ENCODE results near the gene ZSWIM6. TPM values are rescaled to one million over a fixed set of nuclear protein-coding genes. Genes with fewer than 3 reads are reported as not detected.

Gene ZSWIM6
- total RNA-seq, 1 donor from 2014 or later = 20.3 TPM

GRCh38 chr5:61549530-61549929 lies 217.5 kb downstream of the ZSWIM6 start:
- no peak for TF ChIP-seq CTCF (IDR thresholded peaks at IDR 0.05)
- Mint-ChIP-seq H3K9me3 (ENCODE audit: low read depth) (peaks cover 2% of the 10 kb centered on the region), H3K27ac (ENCODE audit: unreplicated experiment) (no peak overlapping the region), H3K27me3 (ENCODE audit: low read depth) (no peaks in the 10 kb centered on the region), H3K4me1 (ENCODE audit: low read depth) (peaks cover 3% of the 10 kb centered on the region), H3K36me3 (ENCODE audit: low read depth) (peaks cover 21% of the 10 kb centered on the region), H3K4me3 (ENCODE audit: unreplicated experiment) (no peak overlapping the region)
- no peak for DNase-seq (ENCODE audit: low spot score)

- peaks cover 3% of the 10 kb centered on the region for H3K4me1 Mint-ChIP-seq (ENCODE audit: low read depth)
- H3K27ac Mint-ChIP-seq (ENCODE audit: unreplicated experiment) = no peak overlapping the region
- no peak for DNase-seq (ENCODE audit: low spot score)
- no peaks in the 10 kb centered on the region for H3K27me3 Mint-ChIP-seq (ENCODE audit: low read depth)
- no peak overlapping the region for H3K4me3 Mint-ChIP-seq (ENCODE audit: unreplicated experiment)
- H3K9me3 Mint-ChIP-seq (ENCODE audit: low read depth) = peaks cover 9% of the 10 kb centered on the region
- TF ChIP-seq CTCF (IDR thresholded peaks at IDR 0.05) = no peak
- peaks cover 17% of the 10 kb centered on the region for H3K36me3 Mint-ChIP-seq (ENCODE audit: low read depth)
These were observed 219.7 kb downstream of the ZSWIM6 start for GRCh38 chr5:61551637-61552313.

DNA sequence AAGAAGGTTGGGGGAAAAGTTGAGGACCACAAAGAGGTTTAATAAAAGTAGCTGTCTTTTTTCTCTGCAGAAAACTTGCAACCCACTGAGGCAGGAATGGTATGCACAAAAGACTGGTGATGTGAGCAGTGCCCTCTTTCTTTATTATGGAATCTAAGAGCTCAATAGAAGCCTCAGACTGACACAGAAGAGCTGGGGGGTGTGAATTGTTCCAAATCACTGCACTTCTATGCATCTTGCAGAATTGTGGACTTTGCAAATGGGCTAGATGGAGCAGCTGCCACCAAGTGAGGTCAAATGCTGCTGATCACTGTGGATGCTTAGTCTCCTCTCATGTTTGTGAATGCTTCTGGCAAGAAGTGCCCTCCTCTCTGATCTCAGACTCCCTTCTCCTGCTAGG lies 227.1 kb downstream of the ZSWIM6 start:
- DNase-seq (ENCODE audit: low spot score) = no peak
- peaks cover 5% of the 10 kb centered on the region for H3K36me3 Mint-ChIP-seq (ENCODE audit: low read depth)
- no peaks in the 10 kb centered on the region for H3K27me3 Mint-ChIP-seq (ENCODE audit: low read depth)
- H3K27ac Mint-ChIP-seq (ENCODE audit: unreplicated experiment) = no peak overlapping the region
- TF ChIP-seq CTCF (IDR thresholded peaks at IDR 0.05) = no peak
- H3K9me3 Mint-ChIP-seq (ENCODE audit: low read depth) = peaks cover 14% of the 10 kb centered on the region
- no peaks in the 10 kb centered on the region for H3K4me1 Mint-ChIP-seq (ENCODE audit: low read depth)
- no peak overlapping the region for H3K4me3 Mint-ChIP-seq (ENCODE audit: unreplicated experiment)

GRCh38 chr5:61559722-61560121 lies 227.7 kb downstream of the ZSWIM6 start:
- Mint-ChIP-seq H3K4me3 (ENCODE audit: unreplicated experiment) (no peak overlapping the region), H3K27me3 (ENCODE audit: low read depth) (no peaks in the 10 kb centered on the region), H3K4me1 (ENCODE audit: low read depth) (no peaks in the 10 kb centered on the region), H3K27ac (ENCODE audit: unreplicated experiment) (no peak overlapping the region), H3K36me3 (ENCODE audit: low read depth) (peaks cover 5% of the 10 kb centered on the region), H3K9me3 (ENCODE audit: low read depth) (peaks cover 12% of the 10 kb centered on the region)
- no peak for TF ChIP-seq CTCF (IDR thresholded peaks at IDR 0.05)
- no peak for DNase-seq (ENCODE audit: low spot score)

GRCh38 chr5:61563401-61563800 lies 231.3 kb downstream of the ZSWIM6 start:
- no peak for DNase-seq (ENCODE audit: low spot score)
- no peak for TF ChIP-seq CTCF (IDR thresholded peaks at IDR 0.05)

More at GRCh38 chr5:61563401-61563800, 231.3 kb downstream of the ZSWIM6 start:
- Mint-ChIP-seq H3K36me3 (ENCODE audit: low read depth) (no peaks in the 10 kb centered on the region), H3K4me1 (ENCODE audit: low read depth) (no peaks in the 10 kb centered on the region), H3K9me3 (ENCODE audit: low read depth) (peaks cover 3% of the 10 kb centered on the region), H3K27ac (ENCODE audit: unreplicated experiment) (no peak overlapping the region), H3K4me3 (ENCODE audit: unreplicated experiment) (no peak overlapping the region), H3K27me3 (ENCODE audit: low read depth) (no peaks in the 10 kb centered on the region)

All from chondrocyte (in vitro differentiated cells).